GM20000 (cell line): ENCODE measurements around the gene VIT.

Experiments
- DNase-seq: peaks from one replicate; pipeline ENCODE4 v3.0.0; 2012; ENCODE audit warnings: low spot score
- CTCF ChIP-seq: IDR thresholded peaks from 2 replicates; pipeline ENCODE4 v1.5.1; 2012; ENCODE audit warnings: mild to moderate bottlenecking, control low read depth; ENCODE audit errors: extremely low read depth, missing control alignments

VIT gene

GRCh38 chr2:36843838-36844237 lies 147.3 kb downstream of the VIT start:
- DNase-seq: no peak
- TF ChIP-seq CTCF: no peak

GRCh38 chr2:36849265-36849664 lies 152.8 kb downstream of the VIT start:
- no peak for TF ChIP-seq CTCF
- no peak for DNase-seq

DNA sequence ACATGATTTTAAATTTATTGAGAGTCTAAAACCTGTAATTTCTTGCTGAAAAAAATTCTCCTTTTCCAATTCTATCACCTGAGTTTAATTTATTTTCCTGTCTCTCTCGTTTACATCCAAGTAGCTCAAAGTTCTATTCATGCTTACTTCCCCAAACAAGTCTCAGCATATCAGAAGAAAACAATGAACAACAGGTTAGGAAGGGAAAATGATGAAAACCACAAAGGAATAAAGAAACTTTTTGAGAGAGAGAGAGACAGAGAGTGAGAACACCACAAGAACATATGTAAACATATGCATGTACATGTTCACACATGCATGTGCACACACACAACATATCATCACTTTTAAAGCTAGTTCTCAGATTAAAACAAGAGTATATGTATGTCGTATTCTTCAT lies 157.7 kb downstream of the VIT start:
- no peak for DNase-seq

GRCh38 chr2:36855429-36855828 lies 158.9 kb downstream of the VIT start:
- DNase-seq: no peak
- TF ChIP-seq CTCF: no peak

More for the DNA sequence above, 157.7 kb downstream of the VIT start:
- no peak for TF ChIP-seq CTCF

DNA sequence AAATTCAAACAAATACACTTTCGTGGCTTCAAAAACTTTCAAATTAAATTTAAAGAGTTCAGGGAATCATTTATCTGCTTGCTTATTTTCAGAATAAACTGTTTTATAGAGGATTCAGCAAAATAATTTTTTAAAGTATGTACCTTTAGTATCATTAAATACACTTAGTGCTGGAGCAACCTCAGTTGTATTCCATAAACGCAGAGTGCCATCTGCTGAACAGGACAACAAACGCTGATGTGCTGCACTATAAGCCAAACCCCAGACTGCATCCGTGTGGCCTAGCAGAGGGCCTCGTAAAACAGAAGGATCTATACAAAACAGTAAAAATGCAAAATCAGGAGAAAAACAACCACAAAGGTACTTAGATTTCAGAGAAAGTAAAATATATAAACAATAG lies 161.2 kb downstream of the VIT start:
- no peak for TF ChIP-seq CTCF
- DNase-seq: no peak

- DNase-seq: peak; percentile 4
- no peak for TF ChIP-seq CTCF
Measured at GRCh38 chr2:36858551-36859365, 162.3 kb downstream of the VIT start.

DNA sequence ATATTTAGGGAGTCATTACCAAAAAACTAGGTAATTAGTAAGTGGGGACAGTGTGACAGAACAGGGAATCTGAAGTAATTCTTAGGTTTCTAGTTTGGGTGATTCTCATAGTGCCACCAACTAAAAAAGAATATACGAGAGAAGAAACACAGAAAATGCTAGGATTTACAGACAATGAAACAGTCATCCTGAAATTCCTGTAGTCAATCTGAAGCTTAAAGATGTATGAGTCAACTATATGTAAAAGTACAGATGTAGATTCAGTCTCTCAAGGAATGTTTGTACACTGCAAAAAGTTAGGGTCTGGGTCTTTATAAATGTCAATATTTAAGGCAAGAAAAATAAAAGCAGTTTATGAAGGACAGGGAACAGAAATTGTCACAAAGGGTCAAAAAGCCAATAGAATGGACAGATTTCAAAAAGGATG lies 162.9 kb downstream of the VIT start:
- TF ChIP-seq CTCF: no peak
- no peak for DNase-seq
